Measurements from ENCODE around the gene GPT2.
A peak's percentile ranks its signal among the peaks of the same experiment; 100 is the strongest.
"Not testable (repeated sequence)": the region's sequence is repeated elsewhere in the genome, so short reads cannot be mapped to it uniquely, and the experiment has no call there.

The GPT2 gene

DNA sequence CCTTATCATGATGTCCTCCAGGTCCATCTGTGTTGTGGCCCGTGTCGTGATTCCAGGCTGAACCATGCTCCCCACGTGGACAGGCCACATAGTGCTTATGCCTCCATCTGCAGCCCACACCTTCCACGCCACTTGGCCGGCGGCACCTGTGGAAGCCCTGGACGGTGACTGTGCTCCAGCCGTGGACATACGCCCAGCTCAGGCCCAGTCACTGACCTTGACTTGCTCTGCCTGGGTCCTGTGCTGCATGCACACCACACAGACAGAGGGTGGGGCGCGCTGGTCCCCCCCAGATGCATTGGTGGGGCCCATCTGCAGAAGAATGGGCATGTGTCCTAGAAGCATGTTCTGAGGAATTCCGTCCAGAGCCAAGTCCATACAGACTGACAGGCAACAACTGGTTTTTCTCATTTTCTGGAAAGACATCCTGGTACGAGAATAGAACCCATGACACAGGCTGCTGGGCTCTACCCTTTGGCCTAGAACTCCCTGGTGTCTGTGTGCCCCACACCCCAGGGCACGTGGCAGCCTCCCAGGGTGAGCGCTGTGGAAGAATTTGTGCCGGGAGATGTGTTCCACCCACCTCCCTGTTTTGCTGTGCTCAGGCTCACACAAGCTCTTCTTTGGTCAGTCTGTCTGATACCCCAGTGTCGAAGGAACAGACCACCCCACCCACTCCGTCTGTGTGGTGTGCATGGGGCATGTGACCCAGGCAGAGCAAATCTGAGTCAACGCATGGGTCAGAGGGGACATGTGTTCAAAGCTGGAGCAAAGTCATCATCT is 39.5 kb downstream of the GPT2 start:
- DNase-seq (ENCODE audit: low spot score) = no peak

- no peak for DNase-seq (ENCODE audit: low spot score)
These were observed 40.2 kb downstream of the GPT2 start for GRCh38 chr16:46924402-46924801.

DNA sequence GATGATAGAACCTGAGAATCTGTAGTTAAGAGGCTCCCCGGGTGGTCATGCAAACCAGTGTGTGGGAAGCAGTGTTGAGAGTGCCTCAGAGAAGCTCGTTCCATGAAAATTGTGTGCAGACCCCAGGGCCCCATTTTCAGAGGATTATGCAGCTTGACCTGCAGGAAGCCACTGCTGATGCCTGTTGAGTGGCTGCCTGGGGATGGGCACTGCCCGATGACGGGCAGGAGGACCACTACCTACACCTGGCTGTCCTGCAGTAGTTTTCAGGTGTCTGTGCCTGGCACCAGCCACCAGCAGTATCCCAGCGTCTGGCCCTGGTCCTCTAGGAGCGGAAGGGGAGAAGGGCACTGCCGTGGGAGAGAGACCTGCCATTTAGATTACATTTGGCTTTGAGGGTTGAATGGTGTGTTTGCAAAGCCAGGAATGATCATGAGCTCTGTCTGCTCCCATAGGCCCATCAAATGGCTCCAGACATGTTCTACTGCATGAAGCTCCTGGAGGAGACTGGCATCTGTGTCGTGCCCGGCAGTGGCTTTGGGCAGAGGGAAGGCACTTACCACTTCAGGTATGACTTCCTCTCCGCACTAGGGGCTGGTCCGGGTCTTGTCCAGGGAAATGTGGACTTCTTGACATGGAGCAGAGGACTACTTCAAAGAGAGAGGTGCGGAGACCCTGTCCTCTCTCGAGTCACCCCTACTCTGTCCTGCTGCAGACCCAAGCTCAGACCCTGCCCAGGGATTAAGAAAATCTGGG is 42.5 kb downstream of the GPT2 start:
- DNase-seq (ENCODE audit: low spot score) = no peak

GRCh38 chr16:46927273-46927672 is 43.1 kb downstream of the GPT2 start:
- no peak for DNase-seq (ENCODE audit: low spot score)

GRCh38 chr16:46928811-46929210 is 44.6 kb downstream of the GPT2 start:
- DNase-seq (ENCODE audit: low spot score) = no peak

- DNase-seq (ENCODE audit: low spot score) = no peak
These were observed 45.5 kb downstream of the GPT2 start for GRCh38 chr16:46929378-46930332.

- no peak for DNase-seq (ENCODE audit: low spot score)
These were observed 46.7 kb downstream of the GPT2 start for GRCh38 chr16:46930861-46931260.

DNA sequence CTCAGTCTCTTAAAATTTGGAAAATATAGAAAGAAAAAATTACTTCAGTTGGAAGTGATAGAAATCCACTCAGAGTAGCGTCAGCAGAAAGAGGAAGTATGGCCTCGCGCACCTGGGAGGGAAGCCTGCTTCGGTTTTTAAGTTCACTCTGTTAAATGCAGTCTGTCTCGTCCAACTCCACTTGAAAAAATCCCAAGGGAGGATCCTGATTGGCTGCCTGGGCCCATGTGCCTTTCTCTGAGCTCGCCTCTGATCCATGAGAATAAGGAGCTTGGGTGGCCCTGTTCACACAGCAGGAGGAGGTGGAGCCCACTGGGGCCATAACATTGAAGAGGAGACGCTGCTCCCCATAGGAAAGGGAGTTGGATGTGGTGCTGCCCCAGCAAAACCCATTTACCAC is 48.6 kb downstream of the GPT2 start:
- DNase-seq (ENCODE audit: low spot score) = no peak

DNA sequence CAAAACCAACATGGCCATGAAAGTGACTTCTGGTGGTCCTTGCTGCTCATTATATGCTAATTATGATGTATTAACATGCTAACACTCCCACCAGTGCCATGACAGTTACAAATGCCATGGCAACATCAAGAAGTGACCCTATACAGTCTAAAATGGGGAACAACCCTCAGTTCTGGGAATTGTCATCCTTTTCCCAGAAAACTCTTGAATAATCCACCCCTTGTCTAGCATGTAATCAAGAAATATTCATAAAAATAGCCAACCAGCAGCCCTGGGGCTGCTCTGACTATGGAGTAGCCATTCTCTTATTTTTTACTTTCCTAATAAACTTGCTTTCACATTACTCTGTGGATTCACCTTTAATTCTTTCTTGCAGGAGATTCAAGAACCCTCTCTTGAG is 53.4 kb downstream of the GPT2 start:
- no peak for DNase-seq (ENCODE audit: low spot score)

DNA sequence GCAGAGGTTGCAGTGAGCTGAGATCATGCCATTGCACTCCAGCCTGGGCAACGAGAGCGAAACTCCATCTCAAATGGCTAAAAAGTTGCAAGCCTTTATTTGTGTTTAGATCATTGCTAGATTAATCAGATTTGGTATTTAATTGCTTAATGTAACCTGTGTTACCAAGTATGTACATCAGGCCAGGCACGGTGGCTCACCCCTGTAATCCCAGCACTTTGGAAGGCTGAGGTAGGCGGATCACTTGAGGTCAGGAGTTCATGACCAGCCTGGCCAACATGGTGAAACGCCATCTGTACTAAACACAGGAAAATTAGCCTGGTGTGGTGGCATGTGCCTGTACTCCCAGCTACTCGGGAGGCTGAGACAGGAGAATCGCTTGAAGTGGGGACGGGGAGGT is 60.6 kb downstream of the GPT2 start:
- DNase-seq (ENCODE audit: low spot score) = not testable (repeated sequence)

GRCh38 chr16:46947900-46948547 is 63.9 kb downstream of the GPT2 start:
- peak; percentile 73 for DNase-seq (ENCODE audit: low spot score)

- DNase-seq (ENCODE audit: low spot score) = no peak
These were observed 64.5 kb downstream of the GPT2 start for GRCh38 chr16:46948548-46949166.

GRCh38 chr16:46949241-46949892 is 65.2 kb downstream of the GPT2 start:
- no peak for DNase-seq (ENCODE audit: low spot score)

DNA sequence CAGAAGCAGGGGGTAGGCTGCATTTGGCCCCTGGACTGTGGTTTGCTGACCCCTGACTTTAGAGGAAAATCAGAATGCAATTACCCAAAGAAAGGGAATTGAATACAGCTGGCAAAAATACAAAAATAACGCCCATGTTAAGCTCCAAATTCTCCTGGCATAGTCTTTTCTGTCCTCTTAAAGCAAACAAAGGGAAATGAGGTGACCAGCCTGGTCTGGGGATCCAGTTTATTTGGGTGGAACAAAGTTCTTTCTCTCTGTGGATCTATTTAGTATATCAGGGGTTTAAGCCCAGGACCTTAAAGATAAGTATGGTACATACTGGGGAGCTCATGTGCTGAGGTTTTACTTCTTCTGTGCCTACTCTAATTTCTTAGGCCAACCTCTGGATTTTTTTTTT is 65.8 kb downstream of the GPT2 start:
- DNase-seq (ENCODE audit: low spot score) = no peak

DNA sequence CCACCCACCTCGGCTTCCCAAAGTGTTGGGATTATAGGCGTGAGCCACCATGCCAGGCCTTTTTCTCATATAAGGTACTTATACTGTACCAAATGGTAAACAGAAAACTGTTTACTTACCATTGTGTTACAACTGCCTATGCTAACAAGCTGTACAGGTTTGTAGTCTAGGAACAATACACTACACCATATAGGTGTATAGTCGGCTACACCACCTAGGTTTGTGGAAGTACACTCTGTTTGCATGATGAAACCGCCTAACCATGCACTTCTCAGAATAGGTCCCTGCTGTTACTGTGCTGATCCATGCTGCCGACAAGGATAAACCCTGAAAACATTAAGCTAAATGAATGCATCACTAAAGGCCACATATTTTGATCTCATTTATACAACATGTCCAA is 70.4 kb downstream of the GPT2 start:
- DNase-seq (ENCODE audit: low spot score) = no peak

DNA sequence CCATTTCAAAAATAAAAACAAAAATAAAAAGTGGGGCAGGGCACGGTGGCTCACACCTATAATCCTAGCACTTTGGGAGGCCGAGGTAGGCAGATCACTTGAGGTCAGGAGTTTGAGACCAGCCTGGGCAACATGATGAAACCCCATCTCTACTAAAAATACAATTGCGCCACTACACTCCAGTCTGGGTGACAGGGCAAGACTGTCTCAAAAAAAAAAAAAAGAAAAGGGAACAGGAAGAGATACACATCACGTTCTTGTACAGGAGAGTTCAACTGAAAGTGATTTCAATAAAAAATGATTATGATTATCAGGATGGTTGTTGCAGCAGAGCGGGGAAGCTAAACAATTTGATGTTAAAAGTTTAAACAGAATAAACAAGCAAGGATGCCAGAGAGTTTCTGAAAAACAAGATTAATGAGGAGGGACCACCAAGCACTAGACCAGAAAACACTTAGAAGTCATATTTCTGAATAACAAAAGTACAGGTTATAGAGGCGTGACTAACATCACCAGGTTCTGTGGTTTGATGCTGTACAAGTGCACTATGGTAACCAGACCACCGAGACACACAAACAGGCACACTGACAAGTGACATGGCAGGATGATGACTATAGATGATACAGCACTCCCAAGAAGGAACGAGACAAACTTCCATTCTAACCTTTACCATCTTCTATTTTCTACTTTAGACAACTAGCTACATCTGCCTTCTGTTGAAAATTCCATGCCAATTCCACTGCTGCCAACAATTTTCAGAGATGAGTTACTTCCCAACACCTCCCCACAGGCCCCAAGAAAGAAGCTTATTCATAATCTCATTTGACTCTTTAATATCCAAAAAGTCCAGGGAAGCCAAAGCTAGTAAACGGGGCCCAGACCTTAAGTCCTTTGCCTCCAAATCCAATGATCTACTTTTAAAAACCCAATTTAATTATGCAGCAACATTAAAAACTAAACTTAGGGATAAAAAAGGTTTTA is 77.5 kb downstream of the GPT2 start:
- DNase-seq (ENCODE audit: low spot score) = no peak

DNA sequence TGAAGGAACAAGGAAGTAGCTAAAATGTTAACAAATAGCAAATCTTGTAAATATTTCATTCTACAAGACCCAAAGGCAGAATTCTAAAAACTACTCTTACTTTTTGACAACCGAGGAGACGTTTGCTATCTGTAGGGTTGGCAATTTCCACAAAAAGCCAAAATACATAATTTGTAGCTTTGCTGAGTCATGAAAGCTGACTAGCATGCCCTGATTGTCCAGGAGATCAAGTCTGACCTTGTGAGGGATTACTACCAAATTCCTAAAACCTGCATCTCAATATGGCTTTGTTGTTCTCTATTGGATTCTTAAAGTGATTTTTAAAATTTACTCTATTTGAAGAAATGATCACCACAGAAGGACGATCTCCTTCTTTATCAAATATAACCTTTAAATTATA is 78.5 kb downstream of the GPT2 start:
- DNase-seq (ENCODE audit: low spot score) = no peak

DNA sequence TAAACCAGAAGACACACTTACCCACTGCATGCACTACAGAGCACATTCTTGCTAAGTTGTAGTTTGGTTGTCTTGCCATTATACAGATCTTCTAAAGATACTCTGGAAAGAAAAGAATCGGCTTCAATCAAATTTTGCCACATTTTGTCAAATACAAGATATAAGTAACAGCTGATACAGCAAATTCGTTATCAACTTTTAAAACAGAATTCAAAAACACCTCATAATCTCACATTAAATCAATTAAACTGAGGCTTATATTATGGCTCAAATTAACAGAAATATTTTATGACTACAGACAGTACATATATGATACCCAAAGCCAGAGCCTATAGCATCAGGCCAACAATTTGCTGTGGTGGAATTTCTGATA is 83.9 kb downstream of the GPT2 start:
- no peak for DNase-seq (ENCODE audit: low spot score)

- DNase-seq (ENCODE audit: low spot score) = peak; percentile 26
These were observed 85.9 kb downstream of the GPT2 start for GRCh38 chr16:46970089-46970488.

GRCh38 chr16:46971271-46971670 is 87.1 kb downstream of the GPT2 start:
- DNase-seq (ENCODE audit: low spot score) = no peak
